ENCODE measurements around the gene TIMP1. TPM values are rescaled to one million over a fixed set of nuclear protein-coding genes. Genes with fewer than 3 reads are reported as not detected.

Gene TIMP1
- total RNA-seq, result 1,183 and 1,864 TPM in 2 replicates

DNA sequence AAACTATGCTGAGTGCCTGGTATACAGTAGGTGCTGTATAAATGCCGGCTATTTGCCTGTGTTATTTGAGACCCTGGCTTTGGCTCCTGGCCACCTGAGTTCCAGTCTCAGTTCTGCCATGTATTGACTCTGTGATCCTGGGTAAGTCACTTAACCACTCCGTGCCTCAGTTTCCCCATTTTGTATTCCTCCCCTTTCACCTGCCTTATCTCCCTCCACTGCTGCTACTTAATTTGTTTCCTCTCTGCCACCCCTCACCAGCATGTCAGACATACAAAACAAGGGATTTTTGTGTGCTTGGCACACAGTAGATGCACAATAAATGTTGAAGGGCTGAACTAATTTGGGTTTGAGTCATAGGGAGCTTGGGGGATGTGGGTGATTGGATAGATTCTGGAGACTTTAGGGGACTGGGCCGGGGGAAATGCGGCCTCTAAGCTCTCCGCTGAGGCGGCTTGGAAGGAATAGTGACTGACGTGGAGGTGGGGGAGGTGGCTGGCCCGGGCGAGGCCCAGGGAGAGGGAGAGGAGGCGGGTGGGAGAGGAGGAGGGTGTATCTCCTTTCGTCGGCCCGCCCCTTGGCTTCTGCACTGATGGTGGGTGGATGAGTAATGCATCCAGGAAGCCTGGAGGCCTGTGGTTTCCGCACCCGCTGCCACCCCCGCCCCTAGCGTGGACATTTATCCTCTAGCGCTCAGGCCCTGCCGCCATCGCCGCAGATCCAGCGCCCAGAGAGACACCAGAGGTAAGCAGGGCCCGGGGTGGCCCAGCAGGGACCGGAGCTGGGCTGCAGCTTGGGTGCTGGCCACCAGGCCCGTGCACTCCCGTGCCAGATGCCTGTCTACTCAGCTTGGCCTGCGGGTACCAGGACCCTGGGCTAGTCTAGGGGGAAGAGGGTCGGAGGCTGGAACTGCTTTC lies at the start of gene TIMP1:
TIMP1 (plus strand) TSS at position 706 of the 917 bp plus-strand sequence. CDS start 980 bp downstream, outside the sequence.

DNA sequence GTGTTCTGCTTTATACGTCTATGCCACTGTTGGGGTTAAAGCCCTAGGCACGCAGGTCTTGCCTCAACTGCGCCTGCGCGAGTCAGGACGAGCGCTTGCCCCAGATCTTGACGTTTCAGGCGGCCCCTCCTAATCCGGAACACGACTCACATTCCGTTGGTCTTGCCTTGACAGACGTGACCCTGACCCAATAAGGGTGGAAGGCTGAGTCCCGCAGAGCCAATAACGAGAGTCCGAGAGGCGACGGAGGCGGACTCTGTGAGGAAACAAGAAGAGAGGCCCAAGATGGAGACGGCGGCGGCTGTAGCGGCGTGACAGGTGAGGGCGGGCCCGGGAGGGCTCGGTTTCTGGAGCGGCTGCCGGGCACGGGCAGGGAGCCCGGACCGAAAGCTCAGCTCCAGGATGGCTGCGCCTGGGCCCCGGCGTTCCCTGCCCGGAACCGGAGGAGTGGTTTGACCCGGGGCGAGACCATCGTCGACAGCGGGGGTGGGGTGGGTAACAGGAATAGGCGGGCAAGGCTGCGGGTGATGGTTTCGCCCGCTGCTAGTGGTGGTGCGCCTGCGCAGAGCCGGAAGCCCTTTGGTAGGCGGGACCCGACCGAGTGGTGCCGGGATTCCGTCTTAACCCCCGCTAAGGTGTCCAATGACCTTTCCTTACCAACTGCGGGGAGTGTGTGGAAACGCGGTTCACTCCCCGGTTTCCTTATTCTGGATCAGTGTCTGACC lies 21.1 kb upstream of the TIMP1 start, which contains the start of gene ARAF:
ARAF (plus strand) TSS at position 272 of the 725 bp plus-strand sequence. CDS start 1,763 bp downstream, outside the sequence.

DNA sequence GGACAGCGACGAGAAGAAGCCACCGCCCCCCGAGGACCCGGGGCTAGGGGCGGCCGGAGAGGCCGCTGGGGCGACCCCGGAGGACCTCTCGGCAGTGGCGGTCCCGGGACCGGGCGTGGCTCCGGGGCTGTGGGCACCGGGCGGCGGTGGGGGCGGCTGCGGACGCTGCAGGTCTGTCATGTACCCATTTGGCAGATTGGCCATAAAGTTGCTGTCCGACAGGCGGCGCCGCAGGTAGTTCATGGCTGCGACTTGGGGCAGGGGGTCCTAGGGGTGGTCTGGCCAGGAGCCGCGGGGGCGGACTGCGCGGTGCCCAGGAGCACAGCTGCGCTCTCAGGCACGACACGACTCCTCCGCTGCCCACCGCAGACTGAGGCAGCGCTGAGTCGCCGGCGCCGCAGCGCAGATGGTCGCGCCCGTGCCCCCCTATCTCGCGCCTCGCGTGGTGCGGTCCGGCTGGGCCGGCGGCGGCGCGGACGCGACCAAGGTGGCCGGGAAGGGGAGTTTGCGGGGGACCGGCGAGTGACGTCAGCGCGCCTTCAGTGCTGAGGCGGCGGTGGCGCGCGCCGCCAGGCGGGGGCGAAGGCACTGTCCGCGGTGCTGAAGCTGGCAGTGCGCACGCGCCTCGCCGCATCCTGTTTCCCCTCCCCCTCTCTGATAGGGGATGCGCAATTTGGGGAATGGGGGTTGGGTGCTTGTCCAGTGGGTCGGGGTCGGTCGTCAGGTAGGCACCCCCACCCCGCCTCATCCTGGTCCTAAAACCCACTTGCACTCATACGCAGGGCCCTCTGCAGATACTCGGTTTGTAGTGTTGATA lies 37.5 kb downstream of the TIMP1 start, which contains the start of gene SYN1:
SYN1 (minus strand) TSS at position 372 of the 817 bp plus-strand sequence; CDS start at position 243, 129 bp downstream.

DNA sequence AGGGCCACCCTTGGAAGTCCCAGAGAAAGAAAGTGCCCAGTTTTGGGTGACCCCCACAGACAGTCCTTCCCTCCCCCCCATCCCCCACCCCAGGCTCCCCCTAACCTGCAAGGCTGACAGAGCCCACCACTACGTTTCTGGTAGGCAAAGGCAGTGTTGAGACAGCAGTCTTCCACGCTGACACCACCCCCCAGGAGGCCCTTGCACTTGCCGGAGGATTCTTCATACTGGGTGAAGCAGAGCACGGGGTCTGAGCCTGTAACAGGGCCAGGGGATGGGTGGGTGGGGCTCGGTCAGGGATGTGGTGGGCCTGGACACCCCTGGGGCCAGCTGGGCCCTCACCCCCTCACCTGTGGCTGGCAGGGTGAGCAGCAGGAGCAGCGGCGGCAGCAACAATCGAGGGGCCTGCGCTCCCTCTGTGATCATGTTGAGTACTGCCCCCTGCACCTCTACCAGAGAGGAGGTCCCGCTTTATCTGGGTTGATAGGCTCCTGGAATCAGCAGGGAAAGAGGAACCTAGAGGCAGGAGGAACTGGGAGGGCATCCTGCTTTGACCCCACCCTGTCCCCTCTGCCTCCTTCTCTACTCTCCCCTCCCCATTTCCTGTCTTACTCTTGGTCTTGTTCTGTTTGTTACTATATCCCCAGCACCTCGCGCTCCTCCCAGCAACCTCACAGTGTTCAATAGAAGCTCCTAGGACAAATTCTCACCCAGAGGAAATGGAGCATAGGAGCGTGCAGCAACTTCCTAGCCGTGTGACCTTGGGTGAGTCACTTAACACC lies 47.4 kb downstream of the TIMP1 start, which contains the start of gene CFP:
CFP (minus strand) TSS at position 512 of the 782 bp plus-strand sequence; CDS start at position 426, 86 bp downstream.

Other genes starting within 250 kb of the TIMP1 start
- gene ZNF157, start 211.9 kb upstream of the TIMP1 start, total RNA-seq, result 0.03 and 0.26 TPM in 2 replicates
- gene ZNF41, start 99.2 kb upstream of the TIMP1 start, total RNA-seq, result 5.4 and 6.5 TPM in 2 replicates
- 22.9 and 23.7 TPM in 2 replicates for gene ARAF, start 21.2 kb upstream of the TIMP1 start, total RNA-seq
- 0.07 and 0.36 TPM in 2 replicates for gene SYN1, start 37.4 kb downstream of the TIMP1 start, total RNA-seq
- 0.07 and 0.10 TPM in 2 replicates for gene CFP, start 47.5 kb downstream of the TIMP1 start, total RNA-seq
- 20.4 and 27.5 TPM in 2 replicates for gene ELK1, start 68.1 kb downstream of the TIMP1 start, total RNA-seq
- 70.6 and 90.6 TPM in 2 replicates for gene UXT, start 76.7 kb downstream of the TIMP1 start, total RNA-seq

Data from smooth muscle cell of the pulmonary artery (primary cell).